ENCODE measurements around the gene GRIK3. TPM values are rescaled to one million over a fixed set of nuclear protein-coding genes. Genes with fewer than 3 reads are reported as not detected.

Gene GRIK3
- polyA plus RNA-seq, 2 of the 4 experiments (the other 2 are of a cell fraction) = not detected

- no peak overlapping the region for H3K4me3 ChIP-seq
- ChIA-PET POLR2A (no interaction called here), CTCF (no interaction called here)
- ATAC-seq = no peak
- H3K9me3 ChIP-seq = no peaks in the 10 kb centered on the region
- no peak overlapping the region for H3K27ac ChIP-seq
- no peaks in the 10 kb centered on the region for H3K4me1 ChIP-seq
- no peak for FAIRE-seq
- no peak overlapping the region for H3K4me2 ChIP-seq
- WGBS (ENCODE audit: missing lambda C conversion rate) = 6% methylated on average over 5 of the region's 6 CpGs
- DNase-seq (ENCODE audit: low read depth in 1 of 2, low spot score in 1 of 2) = no peak
- TF ChIP-seq, protein P1, sequence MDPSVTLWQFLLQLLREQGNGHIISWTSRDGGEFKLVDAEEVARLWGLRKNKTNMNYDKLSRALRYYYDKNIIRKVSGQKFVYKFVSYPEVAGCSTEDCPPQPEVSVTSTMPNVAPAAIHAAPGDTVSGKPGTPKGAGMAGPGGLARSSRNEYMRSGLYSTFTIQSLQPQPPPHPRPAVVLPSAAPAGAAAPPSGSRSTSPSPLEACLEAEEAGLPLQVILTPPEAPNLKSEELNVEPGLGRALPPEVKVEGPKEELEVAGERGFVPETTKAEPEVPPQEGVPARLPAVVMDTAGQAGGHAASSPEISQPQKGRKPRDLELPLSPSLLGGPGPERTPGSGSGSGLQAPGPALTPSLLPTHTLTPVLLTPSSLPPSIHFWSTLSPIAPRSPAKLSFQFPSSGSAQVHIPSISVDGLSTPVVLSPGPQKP (IDR thresholded peaks at IDR 0.05; ENCODE audit: low read depth, low read length) = no peak
- no peak for TF ChIP-seq ZC3H11A (IDR thresholded peaks at IDR 0.05)
- TF ChIP-seq HEYL (CRISPR knock-in tag; IDR thresholded peaks at IDR 0.05) = no peak
- TF ChIP-seq HOXA7 (CRISPR knock-in tag; IDR thresholded peaks at IDR 0.05) = no peak
- TF ChIP-seq, protein P2, sequence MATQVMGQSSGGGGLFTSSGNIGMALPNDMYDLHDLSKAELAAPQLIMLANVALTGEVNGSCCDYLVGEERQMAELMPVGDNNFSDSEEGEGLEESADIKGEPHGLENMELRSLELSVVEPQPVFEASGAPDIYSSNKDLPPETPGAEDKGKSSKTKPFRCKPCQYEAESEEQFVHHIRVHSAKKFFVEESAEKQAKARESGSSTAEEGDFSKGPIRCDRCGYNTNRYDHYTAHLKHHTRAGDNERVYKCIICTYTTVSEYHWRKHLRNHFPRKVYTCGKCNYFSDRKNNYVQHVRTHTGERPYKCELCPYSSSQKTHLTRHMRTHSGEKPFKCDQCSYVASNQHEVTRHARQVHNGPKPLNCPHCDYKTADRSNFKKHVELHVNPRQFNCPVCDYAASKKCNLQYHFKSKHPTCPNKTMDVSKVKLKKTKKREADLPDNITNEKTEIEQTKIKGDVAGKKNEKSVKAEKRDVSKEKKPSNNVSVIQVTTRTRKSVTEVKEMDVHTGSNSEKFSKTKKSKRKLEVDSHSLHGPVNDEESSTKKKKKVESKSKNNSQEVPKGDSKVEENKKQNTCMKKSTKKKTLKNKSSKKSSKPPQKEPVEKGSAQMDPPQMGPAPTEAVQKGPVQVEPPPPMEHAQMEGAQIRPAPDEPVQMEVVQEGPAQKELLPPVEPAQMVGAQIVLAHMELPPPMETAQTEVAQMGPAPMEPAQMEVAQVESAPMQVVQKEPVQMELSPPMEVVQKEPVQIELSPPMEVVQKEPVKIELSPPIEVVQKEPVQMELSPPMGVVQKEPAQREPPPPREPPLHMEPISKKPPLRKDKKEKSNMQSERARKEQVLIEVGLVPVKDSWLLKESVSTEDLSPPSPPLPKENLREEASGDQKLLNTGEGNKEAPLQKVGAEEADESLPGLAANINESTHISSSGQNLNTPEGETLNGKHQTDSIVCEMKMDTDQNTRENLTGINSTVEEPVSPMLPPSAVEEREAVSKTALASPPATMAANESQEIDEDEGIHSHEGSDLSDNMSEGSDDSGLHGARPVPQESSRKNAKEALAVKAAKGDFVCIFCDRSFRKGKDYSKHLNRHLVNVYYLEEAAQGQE (IDR thresholded peaks at IDR 0.05) = peak; percentile 49; the same call in 1 of the 2 replicates
- TF ChIP-seq, protein P3, sequence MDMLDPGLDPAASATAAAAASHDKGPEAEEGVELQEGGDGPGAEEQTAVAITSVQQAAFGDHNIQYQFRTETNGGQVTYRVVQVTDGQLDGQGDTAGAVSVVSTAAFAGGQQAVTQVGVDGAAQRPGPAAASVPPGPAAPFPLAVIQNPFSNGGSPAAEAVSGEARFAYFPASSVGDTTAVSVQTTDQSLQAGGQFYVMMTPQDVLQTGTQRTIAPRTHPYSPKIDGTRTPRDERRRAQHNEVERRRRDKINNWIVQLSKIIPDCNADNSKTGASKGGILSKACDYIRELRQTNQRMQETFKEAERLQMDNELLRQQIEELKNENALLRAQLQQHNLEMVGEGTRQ (IDR thresholded peaks at IDR 0.05) = no peak
Observed at GRCh38 chr1:36866169-36866814, 168.0 kb downstream of the GRIK3 start.

- POLR2A ChIA-PET = no interaction called here
- TF ChIP-seq SREBF2 (IDR thresholded peaks at IDR 0.05) (no peak), SMC3 (IDR thresholded peaks at IDR 0.05) (no peak), JUN (IDR thresholded peaks at IDR 0.05) (no peak), NPAS2 (CRISPR knock-in tag; IDR thresholded peaks at IDR 0.05; ENCODE audit: borderline replicate concordance) (no peak), CBX2 (IDR thresholded peaks at IDR 0.05; ENCODE audit: borderline replicate concordance, low read depth) (no peak), FOSB (CRISPR knock-in tag; IDR thresholded peaks at IDR 0.05) (no peak), POLR2A (IDR thresholded peaks at IDR 0.05; ENCODE audit: low read length) (no peak), MAZ (IDR thresholded peaks at IDR 0.05; ENCODE audit: borderline replicate concordance, low read depth, low read length) (no peak), PHF8 (IDR thresholded peaks at IDR 0.05; ENCODE audit: borderline replicate concordance, low read depth) (no peak), EHF (CRISPR knock-in tag; IDR thresholded peaks at IDR 0.05) (no peak), ZC3H11A (IDR thresholded peaks at IDR 0.05) (no peak)
- TF ChIP-seq, protein P1 (IDR thresholded peaks at IDR 0.05; ENCODE audit: low read depth, low read length) = no peak
- CTCF ChIA-PET = interaction anchor here (1.2 to 1.6 kb wide), 2 partner anchors 14 to 15 kb away, joined by 3 to 4 read pairs; no protein-coding TSS in a partner anchor
- DNase-seq (ENCODE audit: low read depth in 1 of 2, low spot score in 1 of 2) (no peak), ATAC-seq (no peak), FAIRE-seq (no peak)
- no peaks in the 10 kb centered on the region for H3K9me3 ChIP-seq
- H3K4me1 ChIP-seq = no peaks in the 10 kb centered on the region
- no peak overlapping the region for H3K4me2 ChIP-seq
- H3K27ac ChIP-seq = no peak overlapping the region
- no peak overlapping the region for H3K4me3 ChIP-seq
- WGBS (ENCODE audit: missing lambda C conversion rate) = 0% methylated on average over 1 of the region's 1 CpG
Observed at GRCh38 chr1:36865602-36865900, 168.8 kb downstream of the GRIK3 start.
